ENCODE data around the gene VAT1L. TPM values are rescaled to one million over a fixed set of nuclear protein-coding genes. Genes with fewer than 3 reads are reported as not detected.

The VAT1L gene
- total and polyA plus RNA-seq, 10 donors: 0.02 to 0.23 (median 0.10) TPM; not detected in 4

DNA sequence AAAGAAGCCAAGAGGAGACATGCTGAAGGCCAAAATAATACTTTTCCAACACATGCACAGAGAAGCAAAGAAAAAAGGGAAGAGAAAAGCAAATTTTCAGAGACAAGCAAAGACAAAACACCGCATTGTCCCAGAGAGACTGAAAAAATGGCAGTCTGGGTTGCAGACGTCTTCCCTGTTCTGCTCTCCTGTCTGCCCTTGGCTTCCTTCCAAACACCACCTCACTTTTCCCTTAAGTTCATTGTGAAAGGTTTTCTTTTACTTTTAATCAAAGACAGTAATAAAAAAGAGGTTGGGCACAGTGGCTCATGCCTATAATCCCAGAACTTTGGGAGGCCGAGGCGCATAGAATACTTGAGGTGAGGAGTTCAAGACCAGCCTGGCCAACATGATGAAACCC, 21.2 kb upstream of the VAT1L start:
- Histone ChIP-seq H3K36me3 (no peaks in the 10 kb centered on the region), H3K27me3 (replicated peaks in 1 of 7) (no peaks in the 10 kb centered on the region), H3K4me1 (peaks cover 0 to 5% (median 0%) of the 10 kb centered on the region in 6 donors), H3K9me3 (no peaks in the 10 kb centered on the region), H3K4me3 (no peak overlapping the region), H3K27ac (no peak overlapping the region)
- 63 to 81% (median 71%) methylated on average over 4 of the region's 4 CpGs for WGBS, 5 donors
- no peak for DNase-seq
- no peak for TF ChIP-seq POLR2AphosphoS5 (IDR thresholded peaks at IDR 0.05)
- no peak for TF ChIP-seq CTCF (IDR thresholded peaks at IDR 0.05 in 8 of 11, conservative IDR thresholded peaks at IDR 0.05 in 3 of 11)
- no peak for TF ChIP-seq POLR2A (IDR thresholded peaks at IDR 0.05)
- intact Hi-C loops (cut with DNase I; ENCODE audit: low total_unique reads): no loop called here

DNA sequence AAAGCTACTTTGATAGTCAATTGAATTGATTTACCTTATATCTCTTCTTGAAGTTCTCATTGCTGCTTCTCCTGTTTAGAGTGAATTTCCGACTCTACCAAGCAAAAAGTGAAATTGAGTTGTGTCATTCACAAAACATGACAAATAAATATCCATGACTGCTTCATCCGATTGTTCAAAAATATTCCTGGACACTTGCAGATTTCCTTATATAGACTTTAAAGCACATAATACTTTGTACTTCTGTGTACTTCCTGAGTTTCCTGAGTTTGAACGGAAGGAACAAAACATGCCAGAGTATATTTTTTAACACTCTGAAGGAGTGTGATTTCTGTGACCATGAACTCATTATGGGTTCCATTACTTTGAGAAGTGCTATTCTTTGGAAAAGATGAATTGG, 20.5 kb upstream of the VAT1L start:
- TF ChIP-seq POLR2A (IDR thresholded peaks at IDR 0.05) (no peak), POLR2AphosphoS5 (IDR thresholded peaks at IDR 0.05) (no peak), CTCF (IDR thresholded peaks at IDR 0.05 in 8 of 11, conservative IDR thresholded peaks at IDR 0.05 in 3 of 11) (no peak)
- no peaks in the 10 kb centered on the region for H3K36me3 ChIP-seq
- peaks cover 0 to 5% (median 0%) of the 10 kb centered on the region in 6 donors for H3K4me1 ChIP-seq
- H3K27me3 ChIP-seq (replicated peaks in 1 of 7): no peaks in the 10 kb centered on the region
- intact Hi-C loops (cut with DNase I; ENCODE audit: low total_unique reads): no loop called here
- 45 to 68% (median 48%) methylated on average over 3 of the region's 3 CpGs for WGBS, 5 donors
- no peak overlapping the region for H3K27ac ChIP-seq
- no peak overlapping the region for H3K4me3 ChIP-seq
- no peaks in the 10 kb centered on the region for H3K9me3 ChIP-seq
- DNase-seq: no peak

GRCh38 chr16:77775911-77776909, 12.2 kb upstream of the VAT1L start:
- TF ChIP-seq CTCF (IDR thresholded peaks at IDR 0.05 in 8 of 11, conservative IDR thresholded peaks at IDR 0.05 in 3 of 11): no peak
- no peak for TF ChIP-seq POLR2A (IDR thresholded peaks at IDR 0.05)
- no peak for TF ChIP-seq POLR2AphosphoS5 (IDR thresholded peaks at IDR 0.05)
- H3K4me3 ChIP-seq: no peak overlapping the region
- 78 to 90% (median 84%) methylated on average over 6 of the region's 6 CpGs for WGBS, 5 donors
- no peaks in the 10 kb centered on the region for H3K4me1 ChIP-seq
- H3K36me3 ChIP-seq: no peaks in the 10 kb centered on the region
- DNase-seq: no peak
- H3K27ac ChIP-seq: no peak overlapping the region
- peaks cover 0 to 9% (median 0%) of the 10 kb centered on the region in 7 donors for H3K27me3 ChIP-seq (replicated peaks in 1 of 7)
- intact Hi-C loops (cut with DNase I; ENCODE audit: low total_unique reads): no loop called here
- H3K9me3 ChIP-seq: no peaks in the 10 kb centered on the region

DNA sequence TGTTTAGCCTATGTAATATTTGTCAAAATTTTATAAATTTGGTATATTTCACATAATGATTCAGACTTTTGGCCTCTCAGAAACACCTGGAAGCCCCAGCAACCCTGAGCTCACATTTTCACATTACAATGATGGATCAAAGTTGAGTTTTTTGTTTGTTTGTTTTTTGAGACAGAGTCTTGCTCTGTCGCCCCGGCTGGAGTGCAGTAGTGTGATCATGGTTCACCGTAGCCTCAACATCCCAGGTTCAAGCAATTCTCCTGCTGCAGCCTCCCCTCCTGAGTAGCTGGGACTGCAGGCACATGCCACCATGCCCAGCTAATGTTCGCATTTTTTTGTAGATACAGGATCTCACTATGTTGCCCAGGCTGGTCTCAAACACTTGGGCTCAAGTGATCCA, 10.6 kb upstream of the VAT1L start:
- intact Hi-C loops (cut with DNase I; ENCODE audit: low total_unique reads): loop anchor here (2.0 kb wide), 1 partner anchor 33 kb away; no protein-coding TSS in a partner anchor
- no peak for TF ChIP-seq POLR2A (IDR thresholded peaks at IDR 0.05)
- TF ChIP-seq CTCF (IDR thresholded peaks at IDR 0.05 in 8 of 11, conservative IDR thresholded peaks at IDR 0.05 in 3 of 11): no peak
- DNase-seq: no peak
- H3K4me1 ChIP-seq: no peaks in the 10 kb centered on the region
- WGBS, 5 donors: 87 to 99% (median 94%) methylated on average over 4 of the region's 4 CpGs
- H3K9me3 ChIP-seq: no peaks in the 10 kb centered on the region
- H3K27ac ChIP-seq: no peak overlapping the region
- peaks cover 0 to 9% (median 0%) of the 10 kb centered on the region in 7 donors for H3K27me3 ChIP-seq (replicated peaks in 1 of 7)
- H3K36me3 ChIP-seq: no peaks in the 10 kb centered on the region
- no peak overlapping the region for H3K4me3 ChIP-seq

All from spleen (tissue), 11 donors.